Endothelial cell (in vitro differentiated cells): Measurements from ENCODE around the gene CD8B. TPM values are rescaled to one million over a fixed set of nuclear protein-coding genes. Genes with fewer than 3 reads are reported as not detected.

Source experiments
- DNase-seq: peaks from one replicate; pipeline ENCODE4 v3.0.0; 2021; ENCODE audit warnings: low spot score
- H3K27ac Mint-ChIP-seq: one replicate; pipeline ENCODE4 v1.8.0; 2021; ENCODE audit warnings: mixed read lengths, inconsistent platforms; ENCODE audit not compliant: unreplicated experiment
- H3K27me3 Mint-ChIP-seq: one replicate; pipeline ENCODE4 v1.8.0; 2021; ENCODE audit warnings: mild to moderate bottlenecking, moderate library complexity, mixed read lengths, inconsistent platforms; ENCODE audit not compliant: unreplicated experiment
- H3K36me3 Mint-ChIP-seq: one replicate; pipeline ENCODE4 v1.8.0; 2021; ENCODE audit warnings: mild to moderate bottlenecking, low read depth, mixed read lengths, inconsistent platforms; ENCODE audit not compliant: unreplicated experiment
- H3K4me1 Mint-ChIP-seq: one replicate; pipeline ENCODE4 v1.8.0; 2021; ENCODE audit warnings: mild to moderate bottlenecking, mixed read lengths, inconsistent platforms; ENCODE audit not compliant: unreplicated experiment
- H3K4me3 Mint-ChIP-seq: one replicate; pipeline ENCODE4 v1.8.0; 2021; ENCODE audit warnings: mild to moderate bottlenecking, mixed read lengths, inconsistent platforms; ENCODE audit not compliant: unreplicated experiment
- H3K9me3 Mint-ChIP-seq: one replicate; pipeline ENCODE4 v1.8.0; 2021; ENCODE audit warnings: mixed read lengths, inconsistent platforms; ENCODE audit not compliant: unreplicated experiment
- total RNA-seq: library from RNA; stranded (reverse); fragmentation: NEBNext Ultra II Directional; extraction: Animal tissue kit (Norgen Biotek cat#: 25700); gene quantifications from one replicate; pipeline ENCODE4 v1.2.1, GENCODE V29; 2021; ENCODE audit not compliant: unreplicated experiment
- TF ChIP-seq, protein P1 (sequence below): fragments of 200-600 bp; sonication (generic); IDR thresholded peaks from one replicate; pipeline ENCODE4 v1.5.0; 2021; ENCODE audit warnings: antibody characterized with exemption; ENCODE audit not compliant: unreplicated experiment

The CD8B gene
- total RNA-seq, 1 donor from 2014 or later: not detected

DNA sequence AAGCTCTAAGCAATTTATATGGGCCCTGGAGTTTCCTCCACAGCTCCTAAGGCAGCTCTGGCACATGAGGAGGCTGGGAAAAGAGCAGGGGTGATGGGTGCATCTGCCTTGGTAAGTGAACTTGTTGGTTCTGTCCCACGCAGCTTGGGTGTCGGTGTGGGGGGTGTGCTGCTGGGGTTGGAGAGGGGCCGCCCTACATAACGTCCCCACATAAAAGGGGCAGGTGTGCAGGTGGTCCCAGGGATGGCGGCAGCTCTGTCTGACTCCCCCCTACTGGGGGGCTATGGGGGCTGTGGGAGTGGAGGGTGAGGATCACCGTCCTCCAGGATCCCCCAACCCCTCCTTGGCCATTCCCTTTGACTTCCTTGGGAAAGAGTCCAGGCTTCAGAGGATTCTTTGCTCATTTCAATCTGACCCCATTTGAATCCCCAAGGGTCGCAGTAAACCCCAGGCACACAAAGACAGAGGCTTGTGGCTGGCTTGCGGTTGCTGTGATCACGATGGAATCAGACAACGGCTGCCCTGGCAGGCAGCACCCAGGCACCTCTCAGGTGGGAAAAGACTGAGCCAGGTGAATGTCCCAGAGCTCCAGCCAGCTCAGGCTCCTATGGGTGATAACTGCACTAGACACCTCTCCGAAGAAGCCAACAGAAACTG, 36.5 kb downstream of the CD8B start:
- Mint-ChIP-seq H3K27me3 (peaks cover 3% of the 10 kb centered on the region), H3K27ac (no peak overlapping the region), H3K9me3 (peaks cover 3% of the 10 kb centered on the region), H3K4me3 (no peak overlapping the region), H3K4me1 (no peaks in the 10 kb centered on the region), H3K36me3 (no peaks in the 10 kb centered on the region)
- DNase-seq: no peak
- TF ChIP-seq, protein P1, sequence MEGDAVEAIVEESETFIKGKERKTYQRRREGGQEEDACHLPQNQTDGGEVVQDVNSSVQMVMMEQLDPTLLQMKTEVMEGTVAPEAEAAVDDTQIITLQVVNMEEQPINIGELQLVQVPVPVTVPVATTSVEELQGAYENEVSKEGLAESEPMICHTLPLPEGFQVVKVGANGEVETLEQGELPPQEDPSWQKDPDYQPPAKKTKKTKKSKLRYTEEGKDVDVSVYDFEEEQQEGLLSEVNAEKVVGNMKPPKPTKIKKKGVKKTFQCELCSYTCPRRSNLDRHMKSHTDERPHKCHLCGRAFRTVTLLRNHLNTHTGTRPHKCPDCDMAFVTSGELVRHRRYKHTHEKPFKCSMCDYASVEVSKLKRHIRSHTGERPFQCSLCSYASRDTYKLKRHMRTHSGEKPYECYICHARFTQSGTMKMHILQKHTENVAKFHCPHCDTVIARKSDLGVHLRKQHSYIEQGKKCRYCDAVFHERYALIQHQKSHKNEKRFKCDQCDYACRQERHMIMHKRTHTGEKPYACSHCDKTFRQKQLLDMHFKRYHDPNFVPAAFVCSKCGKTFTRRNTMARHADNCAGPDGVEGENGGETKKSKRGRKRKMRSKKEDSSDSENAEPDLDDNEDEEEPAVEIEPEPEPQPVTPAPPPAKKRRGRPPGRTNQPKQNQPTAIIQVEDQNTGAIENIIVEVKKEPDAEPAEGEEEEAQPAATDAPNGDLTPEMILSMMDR: no peak

- Mint-ChIP-seq H3K9me3 (no peaks in the 10 kb centered on the region), H3K27me3 (peaks cover 3% of the 10 kb centered on the region), H3K4me1 (no peaks in the 10 kb centered on the region), H3K36me3 (no peaks in the 10 kb centered on the region), H3K27ac (no peak overlapping the region), H3K4me3 (no peak overlapping the region)
- TF ChIP-seq, protein P1: no peak
- no peak for DNase-seq
Measured at GRCh38 chr2:86822668-86823345, 38.9 kb downstream of the CD8B start.

DNA sequence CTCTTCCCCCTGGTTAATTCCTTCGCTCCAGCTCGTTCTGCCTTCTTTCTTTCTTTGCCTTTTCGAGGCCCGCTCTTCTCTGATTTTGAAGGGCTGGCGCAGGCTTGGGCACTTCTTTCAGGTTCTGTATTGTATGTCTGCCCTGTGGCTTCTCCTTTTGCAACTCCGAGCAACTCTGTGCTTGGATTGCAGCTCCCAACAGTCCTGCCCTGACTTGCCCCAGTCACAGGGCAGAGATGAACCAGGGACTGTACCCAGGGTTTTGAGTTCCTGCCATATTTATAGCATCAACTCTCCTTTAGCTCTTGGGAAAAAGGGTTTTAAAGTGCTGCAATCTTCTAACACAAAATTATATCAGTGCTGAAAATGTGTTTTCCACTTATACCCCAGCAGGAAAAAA, 39.8 kb downstream of the CD8B start:
- Mint-ChIP-seq H3K4me1 (no peaks in the 10 kb centered on the region), H3K9me3 (no peaks in the 10 kb centered on the region), H3K4me3 (no peak overlapping the region), H3K36me3 (no peaks in the 10 kb centered on the region), H3K27me3 (peaks cover 3% of the 10 kb centered on the region), H3K27ac (no peak overlapping the region)
- no peak for DNase-seq
- TF ChIP-seq, protein P1: no peak

- H3K27ac Mint-ChIP-seq: no peak overlapping the region
- TF ChIP-seq, protein P1: no peak
- no peak for DNase-seq
- no peaks in the 10 kb centered on the region for H3K4me1 Mint-ChIP-seq
- no peaks in the 10 kb centered on the region for H3K9me3 Mint-ChIP-seq
- H3K27me3 Mint-ChIP-seq: peaks cover 3% of the 10 kb centered on the region
- no peak overlapping the region for H3K4me3 Mint-ChIP-seq
- H3K36me3 Mint-ChIP-seq: no peaks in the 10 kb centered on the region
Measured at GRCh38 chr2:86821306-86821705, 40.4 kb downstream of the CD8B start.

GRCh38 chr2:86818957-86819356, 42.7 kb downstream of the CD8B start:
- no peak overlapping the region for H3K4me3 Mint-ChIP-seq
- no peak overlapping the region for H3K27ac Mint-ChIP-seq
- H3K27me3 Mint-ChIP-seq: peaks cover 3% of the 10 kb centered on the region
- no peaks in the 10 kb centered on the region for H3K9me3 Mint-ChIP-seq
- H3K4me1 Mint-ChIP-seq: no peaks in the 10 kb centered on the region
- TF ChIP-seq, protein P1: no peak
- no peaks in the 10 kb centered on the region for H3K36me3 Mint-ChIP-seq
- no peak for DNase-seq
